GM03348 (cell line): ENCODE results near the gene TSR3.
A peak's percentile ranks its signal among the peaks of the same experiment; 100 is the strongest.

ENCODE experiments used
- DNase-seq: peaks from one replicate; pipeline ENCODE4 v3.0.0; 2012; ENCODE audit warnings: low spot score

The TSR3 gene

DNA sequence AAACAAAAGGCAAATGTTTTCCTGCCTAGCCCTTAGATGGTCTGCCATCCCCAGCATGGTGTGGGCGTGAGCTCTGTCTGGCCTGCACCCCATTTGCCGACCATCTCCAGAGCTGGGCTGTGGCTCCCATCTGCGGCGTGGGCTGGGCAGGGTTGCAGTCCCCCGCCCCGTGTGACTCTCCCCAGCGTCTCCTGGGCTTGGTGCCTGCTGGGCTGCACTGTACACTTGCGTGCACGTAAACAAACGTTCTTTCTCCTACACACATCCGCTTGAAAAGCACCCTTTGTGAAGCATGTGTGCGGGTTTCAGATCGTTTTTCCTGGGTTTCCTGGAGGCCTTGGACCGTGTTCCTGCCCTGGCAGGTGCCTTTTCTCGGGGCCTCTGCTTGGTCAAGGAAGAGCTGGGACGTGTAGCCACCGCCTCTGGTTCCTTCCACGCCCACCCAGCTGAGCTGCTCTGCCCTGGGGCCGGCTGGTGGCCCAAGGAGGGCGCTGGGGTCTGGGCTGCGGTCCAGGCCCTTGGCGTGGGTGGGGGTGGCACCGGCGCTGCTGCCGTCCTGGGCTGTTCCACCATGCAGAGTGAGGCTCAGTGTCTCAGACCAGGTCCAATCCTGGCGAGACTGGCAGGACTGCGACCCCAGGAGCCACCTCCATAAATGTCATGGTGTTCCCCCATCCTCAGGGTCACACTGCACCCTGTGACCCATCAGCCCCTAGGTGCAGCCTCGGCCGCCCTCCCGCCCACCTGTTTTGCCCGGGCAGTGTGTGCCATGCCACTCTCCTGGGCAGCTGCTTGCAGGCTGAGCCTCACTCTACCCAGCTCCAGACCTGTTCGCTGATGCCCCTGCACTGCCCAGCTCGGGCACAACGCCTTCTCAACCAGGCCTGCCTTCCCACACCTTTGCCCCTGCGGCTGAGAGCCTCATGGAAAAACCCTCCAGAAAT, 28.1 kb downstream of the TSR3 start:
- DNase-seq, result no peak

DNA sequence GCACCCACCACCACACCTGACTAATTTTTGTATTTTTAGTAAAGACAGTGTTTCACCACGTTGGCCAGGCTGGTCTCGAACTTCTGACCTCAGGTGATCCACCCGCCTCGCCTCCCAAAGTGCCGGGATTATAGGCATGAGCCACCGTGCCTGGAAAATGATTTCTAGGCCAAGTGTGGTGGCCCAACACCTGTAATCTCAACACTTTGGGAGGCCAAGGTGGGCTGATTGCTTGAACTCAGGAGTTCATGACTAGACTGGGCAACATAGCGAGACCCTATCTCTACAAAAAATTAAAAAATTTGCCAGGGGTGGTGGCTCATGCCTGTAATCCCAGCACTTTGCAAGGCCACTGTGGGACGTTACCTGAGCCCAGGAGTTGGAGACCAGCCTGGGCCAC, 29.3 kb downstream of the TSR3 start:
- no peak for DNase-seq

GRCh38 chr16:1320658-1321240, 30.9 kb downstream of the TSR3 start:
- DNase-seq, result no peak

DNA sequence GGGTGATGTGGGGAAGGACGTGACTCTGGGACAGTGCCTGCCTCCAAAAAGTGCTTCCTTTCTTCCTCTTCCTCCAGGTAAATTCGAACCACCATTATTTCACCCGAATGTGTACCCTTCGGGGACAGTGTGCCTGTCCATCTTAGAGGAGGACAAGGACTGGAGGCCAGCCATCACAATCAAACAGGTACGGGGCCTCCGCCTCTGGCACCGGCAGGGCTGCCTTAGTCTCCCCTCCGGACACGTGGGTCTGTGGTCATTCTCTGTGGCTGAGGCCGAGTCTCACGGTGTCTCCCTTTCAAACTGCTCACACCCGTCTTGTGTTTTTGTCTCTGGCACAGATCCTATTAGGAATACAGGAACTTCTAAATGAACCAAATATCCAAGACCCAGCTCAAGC, 31.6 kb downstream of the TSR3 start:
- DNase-seq, result no peak

DNA sequence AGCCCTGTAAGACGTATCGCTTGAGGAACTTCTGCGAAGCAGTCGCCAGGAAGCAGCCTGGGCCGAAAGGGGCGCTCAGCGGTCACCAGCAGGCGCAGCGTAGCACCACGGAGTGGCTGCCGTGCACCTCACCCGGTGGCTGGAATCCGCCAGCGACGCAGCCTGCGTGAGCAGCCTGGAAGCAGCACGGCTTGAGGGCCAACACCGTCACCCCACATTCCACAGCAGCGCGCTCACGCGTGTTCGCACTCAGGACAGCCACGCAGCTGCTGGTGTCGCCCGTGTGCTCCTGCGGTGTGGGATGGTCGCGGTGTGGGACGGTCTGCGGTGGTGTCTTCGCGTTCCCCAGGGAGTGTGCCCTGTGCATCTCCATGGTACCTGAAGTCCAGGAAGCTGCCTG, 32.6 kb downstream of the TSR3 start:
- DNase-seq, result no peak

GRCh38 chr16:1318268-1318545, 33.5 kb downstream of the TSR3 start:
- DNase-seq, result no peak

DNA sequence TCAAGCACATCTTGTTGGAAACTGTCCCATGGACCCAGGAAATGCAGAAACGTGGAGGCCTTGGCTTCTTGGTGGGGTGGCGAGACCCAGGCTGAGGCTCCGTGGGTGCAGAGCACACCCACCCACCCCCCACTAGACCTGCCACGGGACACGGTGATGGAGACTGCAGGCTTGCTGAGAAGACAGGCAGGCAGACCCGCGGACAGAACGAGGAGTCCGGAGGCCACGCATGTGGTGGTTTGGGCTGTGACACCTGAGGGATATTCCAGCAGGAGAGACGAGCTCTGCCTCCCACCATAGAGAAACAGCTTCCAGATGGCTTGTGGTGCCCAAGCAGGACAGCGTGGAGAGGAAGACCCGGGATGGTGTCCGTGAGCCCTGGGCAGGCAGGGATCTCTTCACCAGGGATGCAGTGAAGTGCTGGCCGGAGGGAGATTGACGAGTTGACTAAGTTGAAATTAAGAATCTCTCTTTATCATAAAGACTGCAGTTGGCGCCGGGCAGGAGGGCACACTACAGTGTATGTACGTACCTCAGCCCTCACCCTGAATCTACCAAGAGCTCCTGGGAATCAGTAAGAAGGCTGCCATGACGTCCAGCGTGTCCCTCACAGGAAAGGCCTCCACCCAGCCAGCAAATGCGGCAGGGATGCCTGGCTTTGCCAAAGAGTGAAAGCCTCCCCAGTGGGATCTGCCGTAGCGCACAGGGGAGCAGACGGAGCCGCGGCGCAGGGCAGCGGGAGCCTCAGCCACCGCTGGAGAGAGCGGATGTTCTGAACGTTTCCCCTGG, 34.0 kb downstream of the TSR3 start:
- DNase-seq, result no peak

GRCh38 chr16:1316033-1316405, 35.7 kb downstream of the TSR3 start:
- DNase-seq, result no peak

DNA sequence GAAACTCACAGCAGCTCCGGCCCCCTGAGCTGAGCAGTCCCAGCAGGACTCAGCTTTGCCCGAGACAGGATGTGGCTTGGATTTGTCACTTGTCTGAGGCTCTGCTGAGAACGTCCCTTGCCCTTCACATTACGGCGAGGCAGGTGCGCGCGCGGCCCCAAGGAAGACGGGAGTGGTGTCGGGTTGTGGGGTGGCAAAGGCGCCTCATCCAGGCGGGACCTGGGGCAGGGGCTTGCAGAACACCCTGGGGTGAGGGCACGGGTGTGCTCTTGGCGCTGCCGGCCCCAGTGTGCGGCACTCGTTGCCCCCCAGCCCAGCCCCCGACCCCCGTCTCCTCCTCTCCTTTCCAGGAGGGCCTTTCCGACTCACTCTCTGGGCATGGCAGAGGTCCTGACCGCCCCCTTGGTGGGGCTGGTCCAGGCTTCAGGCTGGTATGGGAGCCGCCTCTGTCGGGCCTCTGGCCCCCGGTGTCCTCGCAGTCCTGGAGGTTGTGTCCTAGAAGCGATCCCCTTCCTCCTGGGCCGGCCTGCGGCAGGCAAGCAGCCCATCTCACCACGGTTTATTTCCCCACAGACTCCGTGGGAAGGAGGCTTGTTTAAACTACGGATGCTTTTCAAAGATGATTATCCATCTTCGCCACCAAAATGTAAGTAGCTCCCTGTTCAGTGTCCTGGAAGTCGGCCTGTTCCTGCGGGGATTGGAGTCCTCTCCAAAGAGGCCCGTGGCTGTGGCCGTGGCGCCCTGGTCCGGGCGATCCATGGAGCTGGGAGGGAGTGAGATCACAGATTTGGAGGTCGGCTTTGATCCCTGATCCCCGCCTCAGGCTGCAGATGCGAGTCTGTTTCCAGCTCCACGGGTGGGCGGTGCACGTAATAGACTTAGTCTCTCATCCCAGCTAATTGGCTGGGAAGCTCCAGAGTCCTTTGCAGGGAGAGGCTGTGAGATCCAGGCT, 36.3 kb downstream of the TSR3 start:
- DNase-seq, result no peak

DNA sequence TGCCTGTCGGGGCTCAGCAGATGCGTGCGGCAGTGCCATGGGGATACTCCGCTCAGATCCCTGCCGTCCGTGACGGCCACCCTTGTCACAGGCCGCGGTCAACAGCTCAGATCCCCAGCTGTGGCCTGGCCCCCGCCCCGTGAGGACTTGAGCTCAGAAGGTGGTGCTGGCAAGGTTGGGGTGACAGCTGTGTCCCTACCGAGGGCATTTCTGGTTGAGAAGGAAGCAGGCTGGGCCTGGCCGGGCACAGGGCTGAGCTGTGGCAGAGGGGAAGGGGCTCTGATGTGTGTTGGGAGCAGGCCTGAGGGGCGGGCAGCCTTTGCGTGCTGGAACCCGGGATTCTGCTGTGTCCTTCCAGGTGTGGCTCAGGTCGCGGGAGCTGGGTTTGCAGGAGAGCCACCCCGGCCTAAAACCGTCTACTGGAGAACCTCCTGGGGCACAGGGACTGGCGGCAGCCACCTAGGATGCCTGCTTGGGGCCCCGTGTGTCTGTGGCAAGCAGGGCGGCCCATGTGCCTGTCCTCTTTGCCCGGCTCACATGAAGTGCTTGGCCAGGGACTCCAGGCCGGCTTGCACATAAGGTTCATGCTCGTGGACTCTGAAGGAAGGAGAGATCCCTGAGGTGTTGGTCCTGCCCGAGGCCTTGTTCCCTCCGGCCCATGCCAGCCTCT, 37.1 kb downstream of the TSR3 start:
- DNase-seq, result no peak

DNA sequence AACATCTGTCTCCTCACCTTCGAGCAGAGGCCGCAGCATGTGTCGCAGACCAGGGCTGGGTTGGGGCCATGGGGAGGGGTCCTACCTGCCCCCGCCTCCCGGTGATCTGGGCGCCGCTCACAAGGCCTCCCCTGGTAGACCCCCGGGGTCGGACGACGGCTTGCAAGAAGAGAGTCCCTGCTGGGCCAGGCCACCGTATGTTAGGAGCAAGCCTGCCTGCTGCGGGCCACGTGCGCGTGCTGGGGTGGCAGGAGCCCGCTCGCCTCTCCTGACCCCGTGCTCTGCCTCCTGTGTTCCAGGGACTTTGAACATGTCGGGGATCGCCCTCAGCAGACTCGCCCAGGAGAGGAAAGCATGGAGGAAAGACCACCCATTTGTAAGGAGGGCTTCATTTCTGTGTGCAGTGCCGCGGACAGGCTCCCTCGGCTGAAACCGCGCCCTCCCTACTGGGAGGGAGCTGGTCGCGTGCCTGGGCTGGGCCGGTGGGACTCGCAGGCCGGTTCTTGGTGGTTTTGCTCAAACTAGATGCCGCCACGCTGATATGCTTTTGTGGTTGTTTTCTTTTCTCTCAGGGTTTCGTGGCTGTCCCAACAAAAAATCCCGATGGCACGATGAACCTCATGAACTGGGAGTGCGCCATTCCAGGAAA, 37.8 kb downstream of the TSR3 start:
- no peak for DNase-seq

GRCh38 chr16:1312903-1313302, 38.8 kb downstream of the TSR3 start:
- DNase-seq, result no peak

- DNase-seq, result no peak
These were observed 39.2 kb downstream of the TSR3 start for GRCh38 chr16:1312467-1312816.

DNA sequence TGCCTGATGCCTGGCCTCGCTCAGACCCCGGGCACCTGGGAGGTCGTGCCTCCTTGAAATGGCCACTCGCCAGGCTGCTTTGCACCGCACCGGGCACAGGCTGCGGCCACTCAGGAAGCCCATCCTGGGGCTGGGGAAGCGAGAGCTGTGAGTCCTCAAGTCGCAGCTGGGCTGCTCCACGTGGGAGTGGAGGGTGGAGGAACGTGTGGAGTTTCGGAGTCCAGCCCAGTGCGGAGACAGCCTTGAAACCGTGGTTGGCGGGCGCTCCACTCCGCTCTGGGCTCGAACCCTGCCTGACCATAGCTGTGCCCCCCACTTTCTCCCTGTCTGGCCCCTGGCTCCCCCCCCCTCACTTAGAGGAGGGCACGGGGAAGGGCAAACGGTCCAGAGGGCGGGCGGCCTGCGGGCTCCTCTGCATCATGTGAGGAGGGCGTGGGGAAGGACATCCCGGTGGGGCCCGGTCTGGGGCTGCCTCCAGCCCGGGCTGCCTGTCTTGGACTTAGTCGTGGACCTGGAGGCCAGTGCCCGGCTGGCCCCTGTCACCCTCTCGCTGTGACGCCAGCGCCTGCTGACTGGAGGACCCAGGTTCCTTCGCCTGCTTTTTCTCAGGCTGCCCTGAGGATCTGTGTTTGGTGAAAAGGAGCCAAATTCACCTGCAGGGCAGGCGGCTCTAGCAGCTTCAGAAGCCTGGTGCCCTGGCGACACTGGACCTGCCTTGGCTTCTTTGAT, 39.8 kb downstream of the TSR3 start:
- DNase-seq, result peak; percentile 58

- no peak for DNase-seq
These were observed 40.4 kb downstream of the TSR3 start for GRCh38 chr16:1311212-1311737.

DNA sequence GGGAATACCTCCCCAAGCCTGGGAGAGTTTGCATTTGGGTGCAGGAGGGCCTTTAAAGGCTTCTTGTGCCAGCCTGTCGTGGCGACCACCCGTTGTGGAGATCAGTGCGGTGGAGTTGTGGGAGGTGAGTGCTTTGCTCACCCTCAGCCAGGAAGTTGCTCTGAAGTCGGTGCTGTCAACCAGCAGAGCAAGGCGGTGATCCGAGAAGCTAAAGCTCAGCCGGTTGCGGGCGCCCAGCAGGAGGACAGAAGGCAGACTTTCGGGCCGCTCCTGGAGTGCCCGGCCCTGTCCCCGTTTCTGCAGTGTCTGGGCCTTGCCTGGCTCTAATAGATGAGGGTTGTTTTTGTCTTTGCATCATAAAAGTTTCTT, 40.9 kb downstream of the TSR3 start:
- DNase-seq, result peak; percentile 43

DNA sequence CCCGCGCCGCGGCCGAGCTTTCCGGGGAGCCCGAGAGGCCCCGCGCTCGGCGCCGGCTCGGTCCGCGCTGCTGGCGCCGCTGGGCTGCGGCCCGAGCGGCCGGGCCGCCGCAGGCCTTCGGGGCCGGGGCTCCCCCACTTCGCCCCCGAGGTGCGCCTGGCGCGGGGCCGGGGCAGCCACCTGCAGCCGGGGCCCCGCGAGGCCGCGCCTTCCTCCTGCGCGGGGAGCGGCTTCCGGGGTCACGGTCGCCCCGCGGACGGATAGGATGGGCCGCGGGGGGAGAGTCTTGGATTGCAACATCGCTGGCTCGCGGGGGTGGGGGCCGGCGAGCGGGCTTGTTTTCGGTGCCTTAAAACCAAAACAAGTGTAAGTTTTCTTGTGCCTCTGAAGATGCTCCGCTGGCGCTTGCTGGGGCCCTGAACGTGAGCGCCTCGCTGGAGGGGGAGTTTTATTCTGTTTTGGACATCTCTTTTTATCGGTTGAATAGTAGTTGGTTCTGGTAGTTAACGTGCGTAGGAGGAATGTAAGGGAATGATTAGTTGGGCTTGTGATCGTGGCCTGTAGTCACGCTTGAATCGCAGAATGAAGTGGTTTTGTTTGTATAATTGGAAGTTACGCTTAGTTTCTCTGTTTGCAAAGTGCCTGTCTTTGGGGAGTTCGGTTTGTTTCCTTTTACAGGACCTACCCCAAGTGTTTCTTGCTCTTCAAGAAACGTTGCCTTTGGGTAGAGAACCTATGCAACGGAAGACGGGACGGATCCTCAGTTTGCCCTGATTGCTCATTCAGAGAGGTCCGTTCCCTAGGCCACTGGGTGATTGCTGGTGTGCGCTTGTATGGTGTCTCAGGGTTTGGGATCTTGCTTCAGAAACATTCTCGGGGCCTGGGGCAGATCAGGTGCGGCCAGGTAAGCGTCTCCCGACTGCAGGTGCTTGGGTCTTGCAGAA, 41.5 kb downstream of the TSR3 start:
- DNase-seq, result peak; percentile 85

DNA sequence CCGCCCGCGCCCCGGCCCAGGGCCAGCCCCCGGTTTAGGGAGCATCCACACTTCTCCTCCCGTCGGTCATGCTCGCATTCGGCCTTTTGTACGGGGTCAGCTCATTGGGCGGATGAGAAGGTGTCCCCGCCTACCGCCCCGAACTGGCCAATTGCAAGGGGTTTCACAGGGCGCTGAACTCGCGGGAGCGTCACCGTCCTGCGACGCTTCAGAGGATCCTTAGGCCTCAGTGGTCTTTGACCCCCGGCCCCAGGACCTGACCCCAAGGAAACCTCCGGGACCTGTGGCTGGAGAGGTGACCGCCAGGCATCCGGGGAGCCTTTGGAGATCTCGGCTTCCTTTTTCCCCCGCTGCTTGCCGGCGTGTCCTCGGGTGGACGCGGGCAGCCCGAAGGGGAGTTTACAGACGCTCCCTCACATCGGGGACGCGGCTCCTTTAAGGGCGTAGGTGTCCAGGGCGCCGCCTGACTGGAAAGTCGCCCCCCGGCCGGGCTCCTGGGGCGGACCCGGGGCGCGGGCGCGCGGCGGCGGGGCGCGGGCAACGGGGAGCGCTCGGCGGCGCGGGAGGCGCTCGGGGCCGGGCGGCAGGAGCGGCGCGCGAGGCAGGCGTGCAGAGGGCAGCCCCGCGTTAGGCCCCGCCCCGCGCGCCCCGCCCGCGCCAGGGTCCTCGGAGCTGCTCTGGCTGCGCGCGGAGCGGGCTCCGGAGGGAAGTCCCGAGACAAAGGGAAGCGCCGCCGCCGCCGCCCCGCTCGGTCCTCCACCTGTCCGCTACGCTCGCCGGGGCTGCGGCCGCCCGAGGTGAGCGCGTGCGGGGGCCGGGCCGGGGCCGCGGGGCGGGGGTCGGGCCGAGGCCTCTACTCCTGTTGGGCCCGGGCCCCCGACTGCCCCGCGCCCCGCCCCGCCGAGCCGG, 42.4 kb downstream of the TSR3 start, which contains the start of gene UBE2I:
UBE2I (plus strand) TSS at position 660 of the 909 bp plus-strand sequence. CDS start 4,395 bp downstream, outside the sequence.
- DNase-seq, result peak; percentile 99
